HEK293 (cell line): ENCODE results near the gene C6orf120.

Experiments
- FEZF1 ChIP-seq: fragments of 450-650 bp; formaldehyde crosslinking; IDR thresholded peaks from 2 replicates; pipeline ENCODE4 v1.5.1; 2016; ENCODE audit warnings: missing biosample characterization, missing genetic modification characterization
- PRDM10 ChIP-seq: fragments of 450-650 bp; formaldehyde crosslinking; IDR thresholded peaks from 2 replicates; pipeline ENCODE4 v1.5.1; 2016; ENCODE audit warnings: missing biosample characterization, missing genetic modification characterization
- PRDM6 ChIP-seq: fragments of 450-650 bp; formaldehyde crosslinking; IDR thresholded peaks from 2 replicates; pipeline ENCODE4 v1.5.1; 2017; ENCODE audit warnings: missing biosample characterization, missing genetic modification characterization
- SCRT1 ChIP-seq: fragments of 450-650 bp; formaldehyde crosslinking; IDR thresholded peaks from 2 replicates; pipeline ENCODE4 v1.5.1; 2016; ENCODE audit warnings: missing biosample characterization, missing genetic modification characterization, borderline replicate concordance
- ZBTB20 ChIP-seq: fragments of 450-650 bp; formaldehyde crosslinking; IDR thresholded peaks from 2 replicates; pipeline ENCODE4 v1.5.1; 2016; ENCODE audit warnings: missing biosample characterization, missing genetic modification characterization
- ZBTB21 ChIP-seq: fragments of 450-650 bp; formaldehyde crosslinking; IDR thresholded peaks from 2 replicates; pipeline ENCODE4 v1.5.1; 2017; ENCODE audit warnings: missing biosample characterization, missing genetic modification characterization
- ZBTB7A ChIP-seq: fragments of 450-650 bp; formaldehyde crosslinking; IDR thresholded peaks from 2 replicates; pipeline ENCODE4 v1.5.1; 2016; ENCODE audit warnings: low read depth, missing biosample characterization, missing genetic modification characterization
- ZNF148 ChIP-seq: fragments of 450-650 bp; formaldehyde crosslinking; IDR thresholded peaks from 2 replicates; pipeline ENCODE4 v1.5.0; 2017; ENCODE audit warnings: missing biosample characterization, missing genetic modification characterization, borderline replicate concordance
- ZNF221 ChIP-seq: fragments of 450-650 bp; formaldehyde crosslinking; IDR thresholded peaks from 2 replicates; pipeline ENCODE4 v1.5.1; 2017; ENCODE audit warnings: missing biosample characterization, missing genetic modification characterization, borderline replicate concordance
- ZNF280D ChIP-seq: fragments of 450-650 bp; formaldehyde crosslinking; IDR thresholded peaks from 2 replicates; pipeline ENCODE4 v1.5.1; 2016; ENCODE audit warnings: missing biosample characterization, missing genetic modification characterization
- ZNF501 ChIP-seq: fragments of 450-650 bp; formaldehyde crosslinking; IDR thresholded peaks from 2 replicates; pipeline ENCODE4 v1.5.1; 2016; ENCODE audit warnings: missing biosample characterization, missing genetic modification characterization
- ZNF514 ChIP-seq: fragments of 450-650 bp; formaldehyde crosslinking; IDR thresholded peaks from 2 replicates; pipeline ENCODE4 v1.5.1; 2016; ENCODE audit warnings: missing biosample characterization, missing genetic modification characterization
- ZNF518A ChIP-seq: fragments of 450-650 bp; formaldehyde crosslinking; conservative IDR thresholded peaks from 2 replicates; pipeline ENCODE4 v1.5.1; 2016; ENCODE audit warnings: low read depth, missing biosample characterization, missing genetic modification characterization
- ZNF549 ChIP-seq: fragments of 450-650 bp; IDR thresholded peaks from 2 replicates; pipeline ENCODE4 v1.5.1; 2018; ENCODE audit warnings: missing biosample characterization, missing genetic modification characterization, mild to moderate bottlenecking, inconsistent platforms, moderate library complexity
- ZNF830 ChIP-seq: fragments of 450-650 bp; IDR thresholded peaks from 2 replicates; pipeline ENCODE4 v1.5.0; 2018; ENCODE audit warnings: missing biosample characterization, missing genetic modification characterization, low read depth, mild to moderate bottlenecking, moderate library complexity
- ZSCAN18 ChIP-seq: fragments of 450-650 bp; formaldehyde crosslinking; IDR thresholded peaks from 2 replicates; pipeline ENCODE4 v1.5.1; 2016; ENCODE audit warnings: missing biosample characterization, missing genetic modification characterization

Gene C6orf120

GRCh38 chr6:169738976-169739529 is 37.1 kb downstream of the C6orf120 start (continued):
- TF ChIP-seq PRDM10: 0 out of 2 replicates have a peak, but pooled peaks have one; percentile 48
- TF ChIP-seq ZNF518A (tag by site-specific recombination): no peak
- TF ChIP-seq ZNF148 (tag by site-specific recombination): no peak
- TF ChIP-seq SCRT1 (tag by site-specific recombination): peak; percentile 57; the same call in 1 of the 2 replicates
- TF ChIP-seq PRDM6: peak; percentile 82
- no peak for TF ChIP-seq ZNF280D (tag by site-specific recombination)
- TF ChIP-seq ZSCAN18: no peak
- no peak for TF ChIP-seq ZBTB7A
- no peak for TF ChIP-seq ZNF221 (tag by site-specific recombination)
- no peak for TF ChIP-seq ZNF830 (tag by site-specific recombination)
- no peak for TF ChIP-seq ZNF549
- TF ChIP-seq ZNF514: no peak
- TF ChIP-seq ZBTB21 (tag by site-specific recombination): no peak
- peak; percentile 29; the same call in 1 of the 2 replicates for TF ChIP-seq ZBTB20 (tag by site-specific recombination)
- TF ChIP-seq FEZF1 (tag by site-specific recombination): peak; percentile 54; the same call in 1 of the 2 replicates
- TF ChIP-seq ZNF501 (tag by site-specific recombination): 0 out of 2 replicates have a peak, but pooled peaks have one; percentile 34
